Fibroblast of skin of abdomen (primary cell): ENCODE measurements around the gene BAZ1B.
"Not testable (repeated sequence)": the region's sequence is repeated elsewhere in the genome, so short reads cannot be mapped to it uniquely, and the experiment has no call there.

Experiments
- DNase-seq: peaks from one replicate; pipeline ENCODE4 v3.0.0-alpha.2; 2013

The BAZ1B gene

GRCh38 chr7:73426016-73426415 is 96.1 kb downstream of the BAZ1B start:
- DNase-seq: no peak

DNA sequence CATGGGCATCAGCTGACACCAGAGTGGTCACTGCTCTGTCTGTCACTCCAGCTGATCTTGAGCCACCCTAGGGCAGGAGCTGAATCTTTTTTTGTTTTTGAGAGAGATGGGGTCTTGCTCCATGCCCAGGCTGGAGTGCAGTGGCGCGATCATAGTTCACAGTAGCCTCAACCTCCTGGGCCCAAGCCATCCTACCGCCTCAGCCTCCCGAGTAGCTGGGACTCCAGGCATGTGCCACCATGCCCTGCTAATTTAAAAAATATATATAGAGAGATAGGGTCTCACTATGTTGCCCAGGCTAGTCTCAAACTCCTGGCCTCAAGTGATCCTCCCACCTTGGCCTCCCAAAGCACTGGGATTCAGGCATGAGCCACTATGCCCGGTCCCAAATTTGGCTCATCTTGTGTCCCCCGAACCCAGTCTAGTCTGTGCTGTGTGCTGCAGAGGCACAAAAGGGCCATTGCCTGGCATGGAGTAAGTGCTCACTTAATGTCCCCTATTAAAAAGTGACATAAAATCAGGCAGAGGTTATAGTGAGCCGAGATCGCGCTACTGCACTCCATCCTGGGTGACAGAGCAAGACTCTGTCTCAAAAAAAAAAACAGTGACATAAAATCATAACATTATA is 96.6 kb downstream of the BAZ1B start:
- no peak for DNase-seq

GRCh38 chr7:73424489-73424885 is 97.6 kb downstream of the BAZ1B start:
- DNase-seq: no peak

DNA sequence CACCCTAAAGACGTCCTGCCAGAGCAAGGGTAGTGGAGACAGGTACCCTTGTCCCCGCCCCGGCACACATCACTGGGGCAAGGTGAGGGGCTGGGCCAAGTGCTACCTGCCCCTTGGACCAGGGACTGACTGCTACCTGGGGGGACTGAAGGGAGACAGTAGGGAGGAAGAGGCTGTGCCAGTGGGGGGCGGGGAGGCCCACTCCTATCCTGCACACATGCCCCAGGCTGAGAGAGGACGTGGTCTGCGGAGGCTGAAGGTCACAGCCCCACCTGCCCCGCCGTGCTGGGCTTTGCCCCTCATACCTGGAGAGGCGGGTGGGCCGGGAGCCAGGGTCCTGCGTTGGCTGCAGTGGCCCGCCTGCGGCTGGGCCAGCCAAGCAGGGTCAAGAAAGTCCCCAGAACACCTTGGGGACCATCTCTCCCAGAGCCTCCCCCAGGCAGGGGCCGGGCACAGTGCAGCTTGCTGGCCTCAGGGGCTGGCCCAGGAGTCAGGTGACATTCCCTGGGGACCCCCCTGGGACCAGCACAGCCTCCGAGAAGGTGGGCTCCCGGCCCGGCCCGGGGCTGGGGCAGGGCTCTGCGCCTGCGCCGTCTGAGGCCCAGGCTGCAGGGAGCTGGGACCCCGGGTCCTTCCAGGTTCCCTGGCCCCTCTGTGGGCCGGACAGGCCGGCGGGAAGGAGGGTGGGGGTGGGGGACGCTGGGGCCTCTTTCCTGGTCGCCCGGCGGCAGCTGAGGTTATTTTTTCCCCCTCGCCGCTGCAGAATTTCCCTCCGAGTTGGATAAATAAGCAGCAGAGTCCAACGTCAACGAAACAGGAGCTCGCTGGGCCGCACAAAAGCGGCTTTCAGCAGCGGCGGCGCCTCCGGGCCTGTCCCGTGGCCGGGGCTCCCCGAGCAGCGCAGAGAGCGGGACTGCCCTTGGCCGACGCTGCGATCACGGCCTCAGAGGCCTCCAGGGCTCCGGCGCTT is 98.3 kb downstream of the BAZ1B start:
- DNase-seq: no peak

- DNase-seq: not testable (repeated sequence)
Observed at GRCh38 chr7:73420610-73421009, 101.5 kb downstream of the BAZ1B start.

DNA sequence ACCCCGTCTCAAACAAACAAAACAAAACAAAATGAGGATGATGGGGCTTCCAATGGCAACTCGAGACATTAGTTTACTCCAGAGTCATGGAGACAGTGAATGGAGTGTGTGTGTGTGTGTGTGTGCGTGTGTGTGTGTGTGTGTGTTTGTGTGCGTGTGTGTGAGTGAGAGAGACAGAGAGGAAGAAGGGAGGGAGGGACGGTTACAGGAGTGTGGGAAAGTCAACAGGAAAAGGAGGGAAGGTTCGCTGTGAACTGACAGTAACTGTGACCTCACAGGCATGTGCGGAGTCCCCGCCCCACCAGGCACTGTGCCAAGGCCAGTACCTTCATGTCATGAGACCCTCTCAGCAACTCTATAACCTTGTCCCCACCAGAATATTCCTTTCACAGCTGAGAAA is 102.1 kb downstream of the BAZ1B start:
- not testable (repeated sequence) for DNase-seq

GRCh38 chr7:73418113-73418703 is 103.9 kb downstream of the BAZ1B start:
- DNase-seq: no peak

GRCh38 chr7:73410541-73411131 is 111.5 kb downstream of the BAZ1B start:
- DNase-seq: not testable (repeated sequence)

- DNase-seq: not testable (repeated sequence)
Observed at GRCh38 chr7:73404860-73405259, 117.2 kb downstream of the BAZ1B start.

GRCh38 chr7:73399185-73400050 is 122.7 kb downstream of the BAZ1B start:
- DNase-seq: peak; percentile 73

- DNase-seq: no peak
Observed at GRCh38 chr7:73397521-73398281, 124.4 kb downstream of the BAZ1B start.

GRCh38 chr7:73395538-73396503 is 126.3 kb downstream of the BAZ1B start:
- no peak for DNase-seq

- DNase-seq: no peak
Observed at GRCh38 chr7:73394422-73394821, 127.7 kb downstream of the BAZ1B start.

GRCh38 chr7:73391396-73391795 is 130.7 kb downstream of the BAZ1B start:
- DNase-seq: no peak
